ENCODE measurements around the gene METTL27. TPM values are rescaled to one million over a fixed set of nuclear protein-coding genes. Genes with fewer than 3 reads are reported as not detected.
A peak's percentile ranks its signal among the peaks of the same experiment; 100 is the strongest.
"Not testable (repeated sequence)": the region's sequence is repeated elsewhere in the genome, so short reads cannot be mapped to it uniquely, and the experiment has no call there.

Gene METTL27
- polyA plus RNA-seq, 3 donors = 1.1 to 2.1 (median 1.2) TPM

DNA sequence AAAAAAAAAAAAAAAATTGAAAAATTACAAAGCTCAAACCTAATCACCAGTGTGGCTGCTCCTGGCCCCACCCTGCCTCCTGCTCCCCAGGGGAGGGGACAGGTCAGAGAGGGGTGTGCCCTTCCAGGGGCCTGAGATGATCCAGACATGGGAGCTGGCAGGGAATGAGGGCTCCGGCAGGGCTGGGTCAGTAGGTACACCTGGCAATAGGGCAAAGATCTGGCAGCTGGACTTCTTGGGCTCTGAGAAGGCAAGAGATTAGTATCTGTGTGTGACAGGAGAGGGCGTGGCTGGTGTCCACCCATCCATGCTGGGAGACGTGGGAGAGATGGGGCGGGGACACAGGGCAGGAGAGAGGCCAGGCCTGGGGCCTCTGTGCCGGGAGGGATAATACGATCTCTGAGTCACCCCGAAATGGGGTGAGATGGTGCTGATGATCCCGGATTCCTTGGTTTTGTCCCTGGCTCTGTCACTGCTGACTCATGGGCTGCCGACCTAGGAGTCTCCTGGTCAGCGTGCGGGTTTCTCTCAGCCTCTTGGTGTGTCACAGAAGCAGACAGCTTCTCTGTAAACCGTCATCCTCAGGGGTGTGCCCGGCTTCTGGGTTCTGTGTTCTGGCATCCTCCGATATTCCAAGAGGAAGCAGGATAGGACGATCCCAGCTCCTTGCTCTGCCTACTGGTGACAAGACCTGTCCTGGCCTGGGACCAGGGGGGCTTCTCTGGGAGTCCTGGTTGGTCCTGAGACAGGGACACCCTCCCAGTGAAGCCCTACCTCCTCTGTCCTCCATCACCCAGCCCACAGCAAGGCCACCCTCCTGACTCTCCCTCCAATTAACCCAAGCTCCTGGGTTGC is 19.8 kb downstream of the METTL27 start:
- no peak overlapping the region for H2AFZ ChIP-seq (ENCODE audit: insufficient read depth, low read depth, low read length, poor library complexity, severe bottlenecking)
- H3K27ac Mint-ChIP-seq = peak overlapping the region in 1 of 7 donors; percentile 46
- H3K9ac ChIP-seq (ENCODE audit: insufficient read depth, low read length, poor library complexity, severe bottlenecking) = no peak overlapping the region
- H3K36me3 Mint-ChIP-seq = no peaks in the 10 kb centered on the region
- H3K27me3 ChIP-seq (ENCODE audit: control insufficient read depth in 2 of 2, insufficient read depth in 2 of 2, low read length in 2 of 2) = no peaks in the 10 kb centered on the region
- H3K4me1 ChIP-seq (ENCODE audit: control insufficient read depth in 1 of 2, insufficient read depth in 2 of 2, low read length in 2 of 2) = peaks cover 20 to 21% of the 10 kb centered on the region in 2 donors
- intact Hi-C loops (cut with micrococcal nuclease) = loop anchor here in 1 of 2 donors (10.0 kb wide), 1 partner anchor 48 kb away; the partner anchor contains the start of gene CLDN3
- no peaks in the 10 kb centered on the region for H4K20me1 ChIP-seq (ENCODE audit: insufficient read depth, low read length)
- no peak for TF ChIP-seq CTCF (IDR thresholded peaks at IDR 0.05)
- H3K36me3 ChIP-seq (replicated peaks in 1 of 2; ENCODE audit: control insufficient read depth in 1 of 2, insufficient read depth in 2 of 2, low read length in 2 of 2) = no peaks in the 10 kb centered on the region
- H3K4me2 ChIP-seq (replicated peaks; ENCODE audit: extremely low read depth, low read length, poor library complexity, severe bottlenecking) = no peak overlapping the region
- H3K27me3 Mint-ChIP-seq (ENCODE audit: low read depth in 3 of 3) = peaks cover 17 to 31% (median 20%) of the 10 kb centered on the region in 3 donors
- H3K9me3 Mint-ChIP-seq = peaks cover 0 to 2% (median 0%) of the 10 kb centered on the region in 7 donors
- H3K27ac ChIP-seq (ENCODE audit: low read depth in 1 of 2, low read length in 2 of 2) = no peak overlapping the region
- no peaks in the 10 kb centered on the region for H3K9me3 ChIP-seq (replicated peaks in 1 of 2; ENCODE audit: control insufficient read depth in 1 of 2, insufficient read depth in 1 of 2, low read length in 2 of 2)
- H3K4me1 Mint-ChIP-seq = peaks cover 20% of the 10 kb centered on the region
- no peaks in the 10 kb centered on the region for H3K79me2 ChIP-seq (ENCODE audit: insufficient read depth, low read length)
- no peak overlapping the region for H3K4me3 ChIP-seq (replicated peaks in 1 of 3; ENCODE audit: low read depth in 2 of 3, low read length in 3 of 3)
- no peak for DNase-seq
- 89% methylated on average over 15 of the region's 15 CpGs for WGBS (ENCODE audit: insufficient coverage)
- H3K4me3 Mint-ChIP-seq = peak overlapping the region in 1 of 2 donors; percentile 69

DNA sequence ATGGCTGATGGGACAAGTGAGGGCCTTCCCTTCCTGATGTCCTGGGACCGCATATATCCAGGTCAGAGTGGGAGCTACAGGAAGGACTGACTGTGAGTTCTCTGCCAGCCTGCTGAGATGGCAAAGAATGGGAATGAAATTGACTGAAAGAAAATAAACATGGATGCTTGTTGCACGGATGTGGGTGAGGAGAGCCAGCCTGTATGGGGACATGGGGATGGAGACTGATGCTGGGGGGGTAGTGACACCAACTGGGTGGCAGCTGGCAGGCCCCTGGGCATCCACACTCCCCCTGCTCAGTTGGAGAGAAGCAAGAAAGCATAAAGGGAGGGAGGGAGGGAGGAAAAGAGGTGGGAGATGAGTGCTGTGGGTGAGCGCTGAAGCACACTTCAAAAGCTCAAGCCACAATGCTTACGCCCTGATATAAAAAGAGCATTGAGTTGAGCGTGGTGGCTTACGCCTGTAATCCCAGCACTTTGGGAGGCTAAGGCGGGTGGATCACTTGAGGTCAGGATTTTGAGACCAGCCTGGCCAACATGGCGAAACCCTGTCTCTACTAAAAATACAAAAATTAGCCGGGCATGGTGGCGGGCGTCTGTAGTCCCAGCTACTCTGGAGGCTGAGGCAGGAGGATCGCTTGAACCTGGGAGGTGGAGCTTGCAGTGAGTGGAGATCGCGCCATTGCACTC is 20.6 kb downstream of the METTL27 start:
- H3K4me3 ChIP-seq (replicated peaks in 1 of 3; ENCODE audit: low read depth in 2 of 3, low read length in 3 of 3); H3K27ac ChIP-seq (ENCODE audit: low read depth in 1 of 2, low read length in 2 of 2); H3K27me3 ChIP-seq (ENCODE audit: control insufficient read depth in 2 of 2, insufficient read depth in 2 of 2, low read length in 2 of 2); H3K36me3 Mint-ChIP-seq; H3K4me2 ChIP-seq (replicated peaks; ENCODE audit: extremely low read depth, low read length, poor library complexity, severe bottlenecking); H3K9ac ChIP-seq (ENCODE audit: insufficient read depth, low read length, poor library complexity, severe bottlenecking); H3K9me3 ChIP-seq (replicated peaks in 1 of 2; ENCODE audit: control insufficient read depth in 1 of 2, insufficient read depth in 1 of 2, low read length in 2 of 2); H3K4me3 Mint-ChIP-seq; H3K36me3 ChIP-seq (replicated peaks in 1 of 2; ENCODE audit: control insufficient read depth in 1 of 2, insufficient read depth in 2 of 2, low read length in 2 of 2); DNase-seq; H3K9me3 Mint-ChIP-seq; H2AFZ ChIP-seq (ENCODE audit: insufficient read depth, low read depth, low read length, poor library complexity, severe bottlenecking); H3K79me2 ChIP-seq (ENCODE audit: insufficient read depth, low read length); H4K20me1 ChIP-seq (ENCODE audit: insufficient read depth, low read length): not testable (repeated sequence)
- intact Hi-C loops (cut with micrococcal nuclease) = loop anchor here in 1 of 2 donors (10.0 kb wide), 1 partner anchor 47 kb away; the partner anchor contains the start of gene CLDN3
- peaks cover 12 to 13% of the 10 kb centered on the region in 2 donors for H3K4me1 ChIP-seq (ENCODE audit: control insufficient read depth in 1 of 2, insufficient read depth in 2 of 2, low read length in 2 of 2)
- Mint-ChIP-seq H3K27me3 (ENCODE audit: low read depth in 3 of 3) (peaks cover 17 to 34% (median 20%) of the 10 kb centered on the region in 3 donors), H3K27ac (peak overlapping the region in 3 of 7 donors; percentile 19 to 44 (median 37)), H3K4me1 (peaks cover 12% of the 10 kb centered on the region)
- WGBS (ENCODE audit: insufficient coverage) = 89% methylated on average over 4 of the region's 14 CpGs
